K562 (cell line): ENCODE data around the gene TBC1D2B. TPM values are rescaled to one million over a fixed set of nuclear protein-coding genes. Genes with fewer than 3 reads are reported as not detected.

Experiments used
- CHCHD3 ChIP-seq: fragments of 250-450 bp; sonication (Bioruptor Pico); IDR thresholded peaks from 2 replicates; pipeline ENCODE4 v2.1.2; 2022; ENCODE audit warnings: mild to moderate bottlenecking
- HDAC2 ChIP-seq: fragments of 450-650 bp; IDR thresholded peaks from 2 replicates; pipeline ENCODE4 v1.6.1; 2016; ENCODE audit warnings: mild to moderate bottlenecking
- HNRNPL ChIP-seq: fragments of 200-400 bp; formaldehyde crosslinking; IDR thresholded peaks from 2 replicates; pipeline ENCODE4 v1.6.1; 2017; ENCODE audit warnings: low read depth, mild to moderate bottlenecking, low read length
- JUND ChIP-seq, 2 experiments: IDR thresholded peaks; 2 replicates in 1 of 2; 3 replicates in 1 of 2; pipeline ENCODE4 v1.6.1; 2011; ENCODE audit warnings: borderline replicate concordance in 2 of 2, low read depth in 2 of 2, low read length in 2 of 2, improper control_type of control experiment in 1 of 2, missing biosample characterization in 1 of 2, missing genetic modification characterization in 1 of 2, missing genetic modification reagents in 1 of 2
- NCOA2 ChIP-seq, 2 experiments: fragments of 450-650 bp; IDR thresholded peaks; 2 replicates each; pipeline ENCODE4 v1.6.1; 2018; ENCODE audit warnings: mild to moderate bottlenecking in 2 of 2, moderate library complexity in 1 of 2; ENCODE audit not compliant: partially characterized antibody in 2 of 2
- PTRF ChIP-seq: fragments of 450-650 bp; IDR thresholded peaks from 2 replicates; pipeline ENCODE4 v1.6.1; 2016; ENCODE audit warnings: mild to moderate bottlenecking, missing genetic modification characterization, missing compliant biosample characterization
- REST ChIP-seq, 2 experiments: fragments of 450-650 bp; formaldehyde crosslinking in 1 of 2; IDR thresholded peaks; 2 replicates each; pipeline versions ENCODE4 v1.4.0 to v1.6.1; 2014 to 2020; ENCODE audit warnings: mild to moderate bottlenecking in 2 of 2, borderline replicate concordance in 1 of 2, low read depth in 1 of 2
- SMC3 ChIP-seq: conservative IDR thresholded peaks from 2 replicates; pipeline ENCODE4 v1.6.1; 2011; ENCODE audit warnings: low read depth, low read length, improper control_type of control experiment; ENCODE audit not compliant: insufficient read depth
- SNAPC5 ChIP-seq: fragments of 250-450 bp; sonication (Bioruptor Pico); IDR thresholded peaks from 2 replicates; pipeline ENCODE4 v1.8.0; 2021; ENCODE audit warnings: moderate library complexity, mild to moderate bottlenecking, inconsistent platforms
- SNRNP70 ChIP-seq: fragments of 200-400 bp; formaldehyde crosslinking; optimal IDR thresholded peaks from 2 replicates; pipeline ENCODE3; 2017; ENCODE audit warnings: low read depth, low read length
- TAF9B ChIP-seq: fragments of 450-650 bp; IDR thresholded peaks from 2 replicates; pipeline ENCODE4 v1.6.1; 2018; ENCODE audit warnings: mild to moderate bottlenecking; ENCODE audit not compliant: partially characterized antibody
- TBL1XR1 ChIP-seq, 2 experiments: IDR thresholded peaks; 2 replicates each; pipeline ENCODE4 v1.6.1; 2012; ENCODE audit warnings: improper control_type of control experiment in 2 of 2, low read length in 2 of 2, mild to moderate bottlenecking in 1 of 2
- USF1 ChIP-seq: sonication (generic); formaldehyde crosslinking; IDR thresholded peaks from 2 replicates; pipeline ENCODE4 v1.9.0; 2022; ENCODE audit warnings: mild to moderate bottlenecking, missing genetic modification reagents
- ZNF41 ChIP-seq: fragments of 250-450 bp; sonication (Bioruptor Pico); conservative IDR thresholded peaks from 2 replicates; pipeline ENCODE4 v1.4.0; 2020; ENCODE audit warnings: mild to moderate bottlenecking
- ZNF778 ChIP-seq: fragments of 450-650 bp; formaldehyde crosslinking; IDR thresholded peaks from 2 replicates; pipeline ENCODE4 v1.4.0; 2020; ENCODE audit warnings: mild to moderate bottlenecking, moderate library complexity
- polyA plus RNA-seq, 8 experiments: library from polyadenylated mRNA; depleted of rRNA in 4 of 8; stranded (reverse) in 5 of 8; unstranded in 3 of 8; fragments of >200 nt; fragmentation: Nextera tagmentation in 2 of 8; fragmentation: Illumina TruSeq in 1 of 8; extraction: Ambion mirVana in 2 of 8; extraction: Trizol in 1 of 8; gene quantifications; 2 replicates each; pipeline versions ENCODE4 v1.2.1 to v1.2.3, GENCODE V29; 2011 to 2014; ENCODE audit warnings: inconsistent platforms in 1 of 8, missing spikeins in 1 of 8
- total RNA-seq, 7 experiments: library from RNA; depleted of rRNA in 6 of 7; stranded (reverse); fragments of >200 nt in 6 of 7; fragmentation: Illumina TruSeq in 2 of 7; extraction: Trizol in 2 of 7; gene quantifications; 2 replicates each; pipeline versions ENCODE4 v1.2.1 to v1.2.3, GENCODE V29; 2011 to 2021; ENCODE audit warnings: low replicate concordance in 1 of 7

Gene TBC1D2B
- total and polyA plus RNA-seq, 9 of the 15 experiments (the other 6 are each of a cell fraction or from before 2014, with no cell fraction given): 0.15 to 16.3 (median 8.9) TPM

GRCh38 chr15:78108300-78109084 is 31.0 kb upstream of the TBC1D2B start (continued):
- TF ChIP-seq HNRNPL (no peak), USF1 (CRISPR knock-in tag) (no peak), CHCHD3 (no peak), JUND (IDR thresholded peaks at IDR 0.05; ENCODE audit: borderline replicate concordance, low read depth, low read length) (0 out of 2 replicates have a peak, but pooled peaks have one; percentile 12), JUND (tag; IDR thresholded peaks at IDR 0.05; ENCODE audit: borderline replicate concordance, low read depth, low read length) (no peak), REST (IDR thresholded peaks at IDR 0.05; ENCODE audit: borderline replicate concordance) (peak; percentile 87), REST (CRISPR knock-in tag; IDR thresholded peaks at IDR 0.05; ENCODE audit: low read depth) (no peak), SMC3 (peak; percentile 95), TBL1XR1 (IDR thresholded peaks at IDR 0.05; ENCODE audit: low read length in 2 of 2) (no peak), TAF9B (no peak), SNAPC5 (CRISPR knock-in tag) (no peak), ZNF778 (CRISPR knock-in tag) (no peak), NCOA2 (IDR thresholded peaks at IDR 0.05; ENCODE audit: partially characterized antibody in 2 of 2) (no peak), SNRNP70 (no peak), PTRF (tag) (no peak), HDAC2 (no peak), ZNF41 (CRISPR knock-in tag) (no peak)
